ENCODE measurements around the gene NUDT6. TPM values are rescaled to one million over a fixed set of nuclear protein-coding genes. Genes with fewer than 3 reads are reported as not detected.

The NUDT6 gene
- total RNA-seq, 1 experiment from 2014 or later = 4.0 TPM

DNA sequence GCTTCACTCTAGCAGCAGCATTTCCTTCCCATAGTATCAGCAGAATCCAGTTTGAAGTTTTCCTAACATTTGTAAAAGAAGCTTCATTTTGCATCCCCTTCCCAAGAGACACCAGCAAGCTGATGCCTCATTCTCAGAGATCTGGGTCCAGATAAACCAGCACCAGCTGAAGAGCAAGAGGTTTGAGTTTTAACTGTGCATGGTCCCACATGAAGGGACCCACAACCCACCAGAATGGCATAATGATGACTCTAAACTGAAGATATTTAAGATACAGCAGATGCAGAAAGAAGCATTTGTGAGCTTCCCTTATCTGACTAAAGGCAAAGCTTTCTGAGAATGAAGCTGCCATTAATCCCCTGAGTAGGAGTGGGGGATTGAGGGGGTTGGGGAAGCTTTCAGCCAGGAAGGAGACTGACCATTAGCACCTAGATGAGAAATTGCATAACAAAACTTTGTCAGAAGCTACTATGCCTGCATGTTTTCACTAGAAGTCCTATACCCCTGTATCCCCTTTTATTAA lies 18.6 kb downstream of the NUDT6 start:
- H3K27ac Mint-ChIP-seq = peak overlapping the region; percentile 37 to 92 (median 68); a peak in 6 of 7 replicates

More for the DNA sequence above, 18.6 kb downstream of the NUDT6 start:
- Histone ChIP-seq H3K9me3 (ENCODE audit: control insufficient read depth, low read depth, low read length) (no peaks in the 10 kb centered on the region), H2BK5ac (ENCODE audit: insufficient read length, low read length) (no peak overlapping the region), H3K14ac (ENCODE audit: insufficient read depth, low read length) (no peak overlapping the region), H3K4me2 (ENCODE audit: insufficient read depth, insufficient read length, low read length) (no peak overlapping the region), H4K20me1 (ENCODE audit: control insufficient read depth, insufficient read depth, insufficient read length) (no peaks in the 10 kb centered on the region), H2BK12ac (ENCODE audit: insufficient read length, low read depth, low read length) (no peak overlapping the region), H2BK120ac (ENCODE audit: low read depth, low read length, poor library complexity, severe bottlenecking) (no peak overlapping the region), H4K8ac (replicated peaks; ENCODE audit: insufficient read length, low read depth, low read length) (no peak overlapping the region), H2BK20ac (ENCODE audit: low read depth, low read length, poor library complexity, severe bottlenecking) (no peak overlapping the region), H3K9ac (ENCODE audit: extremely low read depth, insufficient read length, low read length) (no peak overlapping the region), H3K4ac (ENCODE audit: low read depth, low read length) (no peak overlapping the region), H4K5ac (ENCODE audit: insufficient read length, low read depth, low read length) (no peak overlapping the region), H3K27me3 (ENCODE audit: insufficient read depth, low read length) (no peaks in the 10 kb centered on the region), H3K79me2 (ENCODE audit: insufficient read depth, low read length) (no peaks in the 10 kb centered on the region), H3K18ac (ENCODE audit: insufficient read length, low read depth, low read length) (no peak overlapping the region), H3K23me2 (ENCODE audit: insufficient read length, low read depth, low read length, poor library complexity, severe bottlenecking) (no peaks in the 10 kb centered on the region), H3K79me1 (ENCODE audit: insufficient read depth, low read depth, low read length, poor library complexity, severe bottlenecking) (no peaks in the 10 kb centered on the region), H3T11ph (ENCODE audit: low read length) (no peak overlapping the region), H3K4me1 (ENCODE audit: insufficient read depth, low read length) (no peaks in the 10 kb centered on the region; the same call in 1 of the 2 replicates), H3K27ac (ENCODE audit: insufficient read length, low read depth, low read length) (no peak overlapping the region), H2AK5ac (ENCODE audit: insufficient read length, low read length) (no peak overlapping the region), H3K56ac (ENCODE audit: insufficient read length, low read depth, low read length) (no peak overlapping the region), H2AFZ (ENCODE audit: low read length) (no peak overlapping the region), H4K91ac (ENCODE audit: insufficient read length, low read depth, low read length) (no peak overlapping the region), H2BK15ac (ENCODE audit: low read depth, low read length) (no peak overlapping the region), H3K23ac (ENCODE audit: insufficient read length, low read depth, low read length) (no peak overlapping the region)
- TF ChIP-seq, protein P1, sequence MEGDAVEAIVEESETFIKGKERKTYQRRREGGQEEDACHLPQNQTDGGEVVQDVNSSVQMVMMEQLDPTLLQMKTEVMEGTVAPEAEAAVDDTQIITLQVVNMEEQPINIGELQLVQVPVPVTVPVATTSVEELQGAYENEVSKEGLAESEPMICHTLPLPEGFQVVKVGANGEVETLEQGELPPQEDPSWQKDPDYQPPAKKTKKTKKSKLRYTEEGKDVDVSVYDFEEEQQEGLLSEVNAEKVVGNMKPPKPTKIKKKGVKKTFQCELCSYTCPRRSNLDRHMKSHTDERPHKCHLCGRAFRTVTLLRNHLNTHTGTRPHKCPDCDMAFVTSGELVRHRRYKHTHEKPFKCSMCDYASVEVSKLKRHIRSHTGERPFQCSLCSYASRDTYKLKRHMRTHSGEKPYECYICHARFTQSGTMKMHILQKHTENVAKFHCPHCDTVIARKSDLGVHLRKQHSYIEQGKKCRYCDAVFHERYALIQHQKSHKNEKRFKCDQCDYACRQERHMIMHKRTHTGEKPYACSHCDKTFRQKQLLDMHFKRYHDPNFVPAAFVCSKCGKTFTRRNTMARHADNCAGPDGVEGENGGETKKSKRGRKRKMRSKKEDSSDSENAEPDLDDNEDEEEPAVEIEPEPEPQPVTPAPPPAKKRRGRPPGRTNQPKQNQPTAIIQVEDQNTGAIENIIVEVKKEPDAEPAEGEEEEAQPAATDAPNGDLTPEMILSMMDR (conservative IDR thresholded peaks at IDR 0.05) = no peak
- H3K27me3 Mint-ChIP-seq (ENCODE audit: low read depth) = no peaks in the 10 kb centered on the region
- no peak overlapping the region for H3K4me3 Mint-ChIP-seq
- DNase-seq = no peak
- no peaks in the 10 kb centered on the region; a peak in 1 of 5 replicates for H3K9me3 Mint-ChIP-seq
- peaks cover 27 to 45% of the 10 kb centered on the region in 2 experiments for H3K4me1 Mint-ChIP-seq
- peaks cover 7 to 15% (median 12%) of the 10 kb centered on the region in 3 experiments; a peak in 6 of 7 replicates for H3K36me3 Mint-ChIP-seq (ENCODE audit: insufficient read depth in 1 of 3, low read depth in 3 of 3)
